Testis (tissue), 2 donors: Measurements from ENCODE around the gene LRRK1.

Source experiments
- POLR2A ChIP-seq: fragments of 450-650 bp; IDR thresholded peaks from one replicate; pipeline ENCODE4 v1.6.1; 2017; ENCODE audit warnings: antibody characterized with exemption, mild to moderate bottlenecking, moderate library complexity
- TF ChIP-seq, protein P1 (sequence below), 3 experiments: fragments of 450-650 bp in 2 of 3; fragments of 200-600 bp in 1 of 3; sonication (generic) in 1 of 3; IDR thresholded peaks; one replicate each; pipeline ENCODE4 v1.5.1; 2016 to 2019; ENCODE audit warnings: antibody characterized with exemption in 3 of 3, mild to moderate bottlenecking in 2 of 3, moderate library complexity in 1 of 3

DNA sequence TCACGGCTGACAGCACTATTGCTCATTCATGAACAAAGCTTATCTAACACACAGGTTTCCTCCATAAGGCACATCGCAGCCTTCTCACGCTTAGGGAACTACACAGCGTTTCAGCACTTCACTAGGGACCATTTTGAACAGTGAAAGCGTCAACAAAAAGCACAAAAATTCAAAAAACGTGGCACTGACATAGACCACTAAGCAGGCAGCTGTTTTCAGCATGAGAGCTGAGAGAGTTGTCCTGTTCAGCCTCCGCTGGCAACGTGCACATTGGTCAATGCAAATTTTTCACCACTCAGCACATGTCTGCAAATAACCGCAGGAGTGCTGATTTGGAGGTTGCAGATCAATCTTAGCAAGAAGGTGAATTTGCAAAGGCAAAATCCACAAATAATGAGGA is 109.2 kb downstream of the LRRK1 start:
- TF ChIP-seq, protein P1, sequence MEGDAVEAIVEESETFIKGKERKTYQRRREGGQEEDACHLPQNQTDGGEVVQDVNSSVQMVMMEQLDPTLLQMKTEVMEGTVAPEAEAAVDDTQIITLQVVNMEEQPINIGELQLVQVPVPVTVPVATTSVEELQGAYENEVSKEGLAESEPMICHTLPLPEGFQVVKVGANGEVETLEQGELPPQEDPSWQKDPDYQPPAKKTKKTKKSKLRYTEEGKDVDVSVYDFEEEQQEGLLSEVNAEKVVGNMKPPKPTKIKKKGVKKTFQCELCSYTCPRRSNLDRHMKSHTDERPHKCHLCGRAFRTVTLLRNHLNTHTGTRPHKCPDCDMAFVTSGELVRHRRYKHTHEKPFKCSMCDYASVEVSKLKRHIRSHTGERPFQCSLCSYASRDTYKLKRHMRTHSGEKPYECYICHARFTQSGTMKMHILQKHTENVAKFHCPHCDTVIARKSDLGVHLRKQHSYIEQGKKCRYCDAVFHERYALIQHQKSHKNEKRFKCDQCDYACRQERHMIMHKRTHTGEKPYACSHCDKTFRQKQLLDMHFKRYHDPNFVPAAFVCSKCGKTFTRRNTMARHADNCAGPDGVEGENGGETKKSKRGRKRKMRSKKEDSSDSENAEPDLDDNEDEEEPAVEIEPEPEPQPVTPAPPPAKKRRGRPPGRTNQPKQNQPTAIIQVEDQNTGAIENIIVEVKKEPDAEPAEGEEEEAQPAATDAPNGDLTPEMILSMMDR (IDR thresholded peaks at IDR 0.05), result no peak
- no peak for TF ChIP-seq POLR2A
